ENCODE results near the gene KCNIP3. TPM values are rescaled to one million over a fixed set of nuclear protein-coding genes. Genes with fewer than 3 reads are reported as not detected.

KCNIP3 gene
- total RNA-seq, 3 donors from 2014 or later (not counting 1 experiment from before 2014, with no cell fraction given) = 0.52 to 1.4 TPM; not detected in 1

DNA sequence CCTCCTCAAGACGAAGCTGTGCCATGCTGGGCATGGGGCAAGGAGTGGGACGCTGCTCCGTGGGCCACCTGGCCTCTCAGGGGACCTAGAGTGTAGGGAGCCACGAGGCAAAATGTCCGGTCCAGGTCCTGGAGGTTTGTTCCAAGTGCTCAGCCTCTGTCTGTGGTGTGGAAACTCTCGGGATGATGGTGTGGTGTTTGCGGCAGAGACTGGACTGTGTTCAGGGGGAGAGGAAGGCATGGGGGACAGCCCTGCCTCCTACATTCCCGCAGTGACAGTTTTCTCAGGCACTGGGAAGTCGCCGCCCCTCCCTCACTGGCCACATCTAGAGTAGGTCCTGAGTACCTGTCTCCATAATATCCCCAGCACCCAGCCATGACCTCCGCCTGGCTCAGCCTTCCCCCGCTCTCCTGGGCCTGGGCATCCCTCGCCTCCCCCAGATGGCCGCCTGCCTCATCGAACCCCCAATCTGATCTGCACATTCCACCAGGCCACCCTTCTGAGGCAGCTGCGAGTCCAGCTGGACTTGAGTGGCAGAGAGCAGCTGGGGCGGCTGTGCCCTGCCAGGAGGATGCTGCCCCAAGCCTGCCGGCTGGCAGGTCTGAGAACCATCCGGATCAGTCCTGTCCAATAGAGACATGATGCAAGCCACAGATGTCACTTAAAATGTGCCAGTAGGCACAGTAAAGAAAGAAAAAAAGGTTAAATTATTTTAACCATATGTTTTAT is 6.2 kb downstream of the KCNIP3 start:
- WGBS (ENCODE audit: insufficient coverage) = 91% methylated on average over 19 of the region's 19 CpGs
- no peak overlapping the region for H3K4me3 ChIP-seq (ENCODE audit: low read length)
- Mint-ChIP-seq H3K4me1 (no peaks in the 10 kb centered on the region), H3K27me3 (ENCODE audit: low read depth in 2 of 2) (no peaks in the 10 kb centered on the region), H3K27ac (no peak overlapping the region), H3K36me3 (no peaks in the 10 kb centered on the region), H3K4me3 (no peak overlapping the region), H3K9me3 (no peaks in the 10 kb centered on the region)
- H3K27ac ChIP-seq (ENCODE audit: low read length) = no peak overlapping the region
- no peaks in the 10 kb centered on the region for H3K9me3 ChIP-seq (ENCODE audit: control insufficient read depth, insufficient read depth, low read length)
- H3K36me3 ChIP-seq (ENCODE audit: control insufficient read depth, insufficient read depth, low read length) = no peaks in the 10 kb centered on the region
- H3K4me1 ChIP-seq (ENCODE audit: control insufficient read depth, insufficient read depth, low read length) = no peaks in the 10 kb centered on the region
- DNase-seq (no peak), ATAC-seq (no peak)
- intact Hi-C loops (cut with micrococcal nuclease) = no loop called here
- TF ChIP-seq, protein P1, sequence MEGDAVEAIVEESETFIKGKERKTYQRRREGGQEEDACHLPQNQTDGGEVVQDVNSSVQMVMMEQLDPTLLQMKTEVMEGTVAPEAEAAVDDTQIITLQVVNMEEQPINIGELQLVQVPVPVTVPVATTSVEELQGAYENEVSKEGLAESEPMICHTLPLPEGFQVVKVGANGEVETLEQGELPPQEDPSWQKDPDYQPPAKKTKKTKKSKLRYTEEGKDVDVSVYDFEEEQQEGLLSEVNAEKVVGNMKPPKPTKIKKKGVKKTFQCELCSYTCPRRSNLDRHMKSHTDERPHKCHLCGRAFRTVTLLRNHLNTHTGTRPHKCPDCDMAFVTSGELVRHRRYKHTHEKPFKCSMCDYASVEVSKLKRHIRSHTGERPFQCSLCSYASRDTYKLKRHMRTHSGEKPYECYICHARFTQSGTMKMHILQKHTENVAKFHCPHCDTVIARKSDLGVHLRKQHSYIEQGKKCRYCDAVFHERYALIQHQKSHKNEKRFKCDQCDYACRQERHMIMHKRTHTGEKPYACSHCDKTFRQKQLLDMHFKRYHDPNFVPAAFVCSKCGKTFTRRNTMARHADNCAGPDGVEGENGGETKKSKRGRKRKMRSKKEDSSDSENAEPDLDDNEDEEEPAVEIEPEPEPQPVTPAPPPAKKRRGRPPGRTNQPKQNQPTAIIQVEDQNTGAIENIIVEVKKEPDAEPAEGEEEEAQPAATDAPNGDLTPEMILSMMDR (IDR thresholded peaks at IDR 0.05) = no peak
- no peaks in the 10 kb centered on the region for H3K27me3 ChIP-seq (ENCODE audit: control insufficient read depth, insufficient read depth, low read length)

DNA sequence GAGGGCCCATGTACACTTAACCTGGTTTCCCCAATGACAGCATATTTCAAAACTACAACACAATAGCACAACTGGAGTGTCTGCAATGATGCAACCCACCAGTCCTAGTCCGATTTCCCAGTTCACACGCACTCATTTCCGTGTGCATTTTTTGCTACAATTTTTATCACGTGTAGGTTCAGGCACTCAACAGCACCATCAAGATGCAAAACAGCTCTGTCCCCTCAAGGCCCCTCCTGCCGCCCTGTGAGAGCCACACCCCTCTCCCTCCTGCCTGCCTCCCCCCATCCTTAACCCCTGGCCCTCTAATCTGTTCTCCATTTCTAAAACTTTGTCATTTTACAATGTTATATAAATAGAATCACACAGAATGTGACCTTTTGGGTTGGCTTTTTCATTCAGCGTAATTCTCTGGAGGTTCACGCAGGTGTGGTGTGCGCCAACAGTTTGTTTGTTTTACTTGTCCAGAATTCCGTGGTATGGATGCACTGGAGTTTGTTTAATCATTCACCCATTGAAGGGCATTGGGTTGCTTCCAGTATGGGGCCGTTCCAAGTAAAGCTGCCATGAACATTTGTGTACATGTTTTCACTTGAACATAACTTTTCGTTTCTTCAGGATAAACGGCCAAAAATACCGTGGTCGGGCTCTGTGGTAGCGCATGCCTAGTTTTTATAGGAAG is 8.4 kb downstream of the KCNIP3 start:
- ATAC-seq (no peak), DNase-seq (no peak)
- Histone ChIP-seq H3K27ac (ENCODE audit: low read length) (no peak overlapping the region), H3K4me3 (ENCODE audit: low read length) (no peak overlapping the region), H3K27me3 (ENCODE audit: control insufficient read depth, insufficient read depth, low read length) (no peaks in the 10 kb centered on the region), H3K36me3 (ENCODE audit: control insufficient read depth, insufficient read depth, low read length) (no peaks in the 10 kb centered on the region), H3K9me3 (ENCODE audit: control insufficient read depth, insufficient read depth, low read length) (no peaks in the 10 kb centered on the region), H3K4me1 (ENCODE audit: control insufficient read depth, insufficient read depth, low read length) (no peaks in the 10 kb centered on the region)
- intact Hi-C loops (cut with micrococcal nuclease) = no loop called here
- Mint-ChIP-seq H3K4me1 (no peaks in the 10 kb centered on the region), H3K36me3 (no peaks in the 10 kb centered on the region), H3K4me3 (no peak overlapping the region), H3K27me3 (ENCODE audit: low read depth in 2 of 2) (no peaks in the 10 kb centered on the region), H3K9me3 (no peaks in the 10 kb centered on the region), H3K27ac (no peak overlapping the region)
- WGBS (ENCODE audit: insufficient coverage) = 92% methylated on average over 15 of the region's 15 CpGs
- TF ChIP-seq, protein P1 (IDR thresholded peaks at IDR 0.05) = no peak

DNA sequence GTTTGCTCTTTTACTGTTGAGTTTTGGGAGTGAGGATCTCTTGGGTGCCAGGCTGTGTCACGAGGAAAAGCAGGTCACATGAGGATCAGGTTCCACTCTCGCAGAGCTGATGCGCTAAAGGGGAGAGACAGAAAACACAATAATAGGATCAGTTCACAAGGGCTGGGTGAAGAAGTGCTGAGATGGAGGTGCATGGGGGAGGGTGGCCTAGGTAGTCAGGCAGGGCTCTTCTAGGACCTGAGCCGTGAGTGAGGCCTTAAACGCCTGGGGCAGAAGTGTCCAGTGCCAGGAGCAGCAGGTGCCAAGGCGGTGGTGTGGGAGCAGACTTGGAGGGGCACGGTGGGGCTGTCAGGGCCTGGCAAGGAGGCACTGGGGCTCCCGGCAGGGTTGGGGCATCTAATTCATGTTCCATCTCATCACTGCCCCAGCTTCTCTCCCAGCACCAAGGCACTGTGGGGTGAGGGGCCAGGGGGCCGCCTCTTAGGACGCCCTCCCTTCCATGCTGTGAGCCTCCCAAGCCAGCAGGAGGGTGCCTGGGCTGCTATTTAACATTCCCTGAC is 9.3 kb downstream of the KCNIP3 start:
- Histone ChIP-seq H3K4me1 (ENCODE audit: control insufficient read depth, insufficient read depth, low read length) (no peaks in the 10 kb centered on the region), H3K36me3 (ENCODE audit: control insufficient read depth, insufficient read depth, low read length) (no peaks in the 10 kb centered on the region), H3K27ac (ENCODE audit: low read length) (no peak overlapping the region), H3K27me3 (ENCODE audit: control insufficient read depth, insufficient read depth, low read length) (no peaks in the 10 kb centered on the region), H3K4me3 (ENCODE audit: low read length) (no peak overlapping the region), H3K9me3 (ENCODE audit: control insufficient read depth, insufficient read depth, low read length) (no peaks in the 10 kb centered on the region)
- H3K27ac Mint-ChIP-seq = no peak overlapping the region
- 91% methylated on average over 10 of the region's 10 CpGs for WGBS (ENCODE audit: insufficient coverage)
- no peak for ATAC-seq
- H3K36me3 Mint-ChIP-seq = no peaks in the 10 kb centered on the region
- no peaks in the 10 kb centered on the region for H3K9me3 Mint-ChIP-seq
- H3K4me3 Mint-ChIP-seq = no peak overlapping the region
- intact Hi-C loops (cut with micrococcal nuclease) = no loop called here
- no peaks in the 10 kb centered on the region for H3K27me3 Mint-ChIP-seq (ENCODE audit: low read depth in 2 of 2)
- H3K4me1 Mint-ChIP-seq = no peaks in the 10 kb centered on the region
- DNase-seq = no peak
- TF ChIP-seq, protein P1 (IDR thresholded peaks at IDR 0.05) = no peak

Data from natural killer cell (primary cell).